Bone marrow (tissue), 2 donors: ENCODE results near the gene IGFBP4.

ENCODE experiments used
- DNase-seq, 2 donors: peaks; one replicate each; lab custom pipeline; 2025; lab: John Stamatoyannopoulos, UW

The IGFBP4 gene

DNA sequence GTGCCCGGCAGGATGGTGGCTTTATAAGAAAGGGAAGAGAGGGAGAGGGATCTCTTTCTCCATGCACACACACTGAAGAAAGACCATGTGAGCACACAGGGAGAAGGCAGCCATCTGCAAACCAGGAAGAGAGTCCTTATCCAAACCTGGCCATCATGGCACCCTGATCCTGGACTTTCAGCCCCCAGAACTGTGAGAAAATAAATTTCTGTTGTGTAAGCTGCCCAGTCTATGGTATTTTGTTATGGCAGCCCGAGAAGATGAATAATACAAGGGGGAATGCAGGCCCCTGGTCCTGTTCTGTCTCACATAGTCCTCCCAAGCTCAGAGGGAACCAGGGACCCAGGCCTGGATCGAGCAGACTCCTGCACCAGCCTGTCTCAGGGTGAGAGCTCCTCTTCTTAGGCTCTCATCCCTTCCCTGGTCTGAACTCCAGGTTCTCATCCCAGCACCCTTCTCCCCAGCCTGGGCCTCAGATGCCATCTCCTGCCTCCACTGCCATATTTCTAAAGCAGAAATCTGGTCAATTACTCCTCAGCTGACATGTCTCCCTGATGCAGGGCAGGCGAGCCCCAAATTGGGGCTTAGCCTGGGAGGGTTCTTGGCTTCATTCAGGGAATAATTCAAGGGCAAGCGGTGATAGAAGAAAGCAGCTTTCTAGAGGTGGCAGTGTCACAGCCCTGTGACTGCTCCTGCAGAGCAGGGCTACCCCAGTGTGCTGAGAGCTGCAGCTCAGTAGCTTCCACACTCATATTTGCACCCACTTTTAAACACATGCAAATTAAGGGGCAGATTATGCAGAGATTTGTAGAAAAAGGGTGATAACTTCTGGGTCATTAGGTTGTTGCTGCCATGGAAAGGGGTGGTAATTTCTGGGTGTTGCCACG is 28.8 kb downstream of the IGFBP4 start:
- no peak for DNase-seq

DNA sequence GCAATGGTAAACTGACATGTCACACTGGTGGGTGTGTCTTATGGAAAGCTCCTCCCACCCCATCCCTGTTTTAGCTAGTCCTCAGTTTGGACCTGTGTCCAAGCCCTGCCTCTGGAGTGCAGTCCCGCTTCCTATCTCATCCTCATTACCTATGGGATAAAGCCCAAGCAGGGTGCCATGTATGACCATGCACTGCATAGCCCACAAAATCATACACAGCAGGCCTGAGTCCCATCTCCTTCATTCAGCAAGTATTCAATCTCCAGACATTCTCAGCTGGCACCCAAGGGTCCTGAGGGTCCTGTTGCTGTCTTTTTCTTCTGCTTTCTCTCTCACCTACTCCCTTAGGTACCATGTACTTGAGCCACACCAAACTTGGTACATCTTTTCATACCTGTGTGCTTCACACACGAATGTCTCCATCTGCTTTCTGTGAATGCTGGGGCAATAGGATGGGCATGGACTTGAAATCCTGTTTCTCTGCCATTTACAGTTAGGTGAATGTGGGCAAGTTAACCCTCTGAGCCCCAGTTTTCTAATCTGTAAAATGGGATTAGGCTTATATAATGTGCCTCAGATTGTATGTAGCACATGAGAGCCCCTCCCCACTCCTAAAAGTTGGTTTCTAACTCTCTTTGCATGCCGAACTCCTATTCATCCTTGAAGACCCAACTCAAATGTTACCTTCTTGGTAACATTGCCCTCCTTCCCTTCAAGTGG is 29.6 kb downstream of the IGFBP4 start:
- DNase-seq = no peak

DNA sequence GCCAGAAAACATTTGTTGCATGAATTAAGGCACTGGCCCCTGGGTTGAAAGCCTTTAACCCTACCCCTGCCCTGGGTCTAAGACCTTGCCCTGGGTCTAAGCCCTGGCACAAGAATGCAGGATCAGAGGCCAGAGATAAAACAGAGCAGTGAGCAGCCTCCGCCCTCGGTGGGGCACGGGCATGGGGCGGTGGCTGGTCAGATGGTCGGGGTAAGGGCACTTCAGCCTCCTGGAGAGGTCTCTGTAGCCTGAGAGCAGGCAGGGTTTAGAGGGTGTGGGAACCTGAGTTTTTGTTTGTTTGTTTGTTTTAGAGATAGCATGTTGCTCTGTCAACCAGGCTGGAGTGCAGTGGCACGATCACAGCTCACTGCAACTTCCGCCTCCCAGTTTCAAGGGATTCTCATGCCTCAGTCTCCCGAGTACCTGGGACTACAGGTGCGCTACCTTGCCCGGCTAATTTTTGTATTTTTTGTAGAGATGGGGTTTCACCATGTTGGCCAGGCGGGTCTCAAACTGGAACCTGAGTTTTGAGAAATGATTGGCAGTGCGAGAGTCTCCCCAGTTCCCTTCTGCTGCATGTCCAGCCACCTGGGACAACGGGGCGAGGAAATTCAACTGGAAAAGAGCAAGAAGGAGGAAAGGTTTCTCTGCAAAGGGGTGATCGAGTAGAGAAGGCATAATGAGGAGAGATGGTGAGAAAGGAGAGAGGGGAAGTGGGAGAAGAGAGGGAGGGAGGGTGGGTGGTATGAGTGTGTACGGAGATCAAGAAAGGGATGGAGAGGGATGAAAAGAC is 30.5 kb downstream of the IGFBP4 start:
- DNase-seq = no peak

DNA sequence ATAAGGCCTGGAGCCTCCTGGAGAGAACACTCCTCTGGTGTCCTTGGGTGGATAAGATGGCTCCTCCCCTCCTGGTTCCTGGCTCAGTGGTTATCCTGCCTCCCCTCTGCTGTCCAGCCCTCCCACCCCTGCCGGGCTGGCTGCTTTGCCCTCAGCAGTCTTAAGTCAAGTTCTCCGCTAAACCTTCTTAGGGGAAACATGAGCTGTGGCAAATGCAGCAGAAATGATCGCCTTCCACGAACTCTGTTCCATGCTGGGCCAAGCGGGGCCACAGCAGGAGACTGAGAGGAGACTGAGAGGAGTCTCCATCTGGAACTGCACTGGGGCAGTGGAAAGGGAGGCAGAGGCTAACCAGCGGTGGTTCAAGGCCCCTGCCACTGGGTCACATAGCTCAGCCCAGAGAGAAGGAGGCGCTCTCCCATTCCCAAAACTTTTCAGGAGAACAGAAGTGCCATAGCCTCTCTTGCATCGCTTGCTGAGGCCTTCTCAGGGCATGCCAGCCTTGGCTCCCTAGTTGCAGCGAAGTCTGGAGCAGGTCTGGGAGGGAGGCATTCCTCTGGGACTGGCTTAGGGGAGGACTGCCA is 31.3 kb downstream of the IGFBP4 start:
- DNase-seq = no peak

DNA sequence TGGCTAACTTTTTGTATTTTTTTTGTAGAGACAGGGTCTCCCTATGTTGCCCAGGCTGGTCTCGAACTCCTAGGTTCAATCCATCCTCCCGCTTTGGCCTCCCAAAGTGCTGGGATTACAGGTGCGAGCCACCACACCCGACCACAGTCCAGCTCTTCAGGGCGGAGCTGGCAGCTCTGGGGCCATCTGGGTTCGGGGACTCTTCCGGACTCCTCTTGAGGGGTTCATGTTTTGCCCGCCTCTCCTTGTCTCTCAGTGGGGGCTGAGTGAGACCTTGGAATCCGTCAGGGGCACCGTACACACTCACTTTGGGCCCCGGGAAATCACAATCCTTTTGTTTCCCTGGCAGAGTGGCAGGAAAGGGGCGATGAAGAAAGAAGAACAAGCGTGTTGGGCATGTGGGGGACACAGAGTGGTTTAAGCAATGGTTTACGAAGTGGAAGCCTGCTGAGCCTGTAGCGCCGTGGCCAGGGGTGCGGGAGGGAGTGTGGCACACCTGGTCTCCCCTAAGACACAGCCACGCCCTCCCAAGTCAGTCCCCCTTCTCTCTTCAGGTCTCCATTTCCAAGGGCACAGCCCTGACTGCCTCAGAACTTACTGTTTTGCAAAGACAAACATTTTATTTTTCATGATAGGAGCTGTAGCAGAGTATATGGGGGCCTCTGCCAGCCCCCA is 32.1 kb downstream of the IGFBP4 start:
- DNase-seq = no peak

DNA sequence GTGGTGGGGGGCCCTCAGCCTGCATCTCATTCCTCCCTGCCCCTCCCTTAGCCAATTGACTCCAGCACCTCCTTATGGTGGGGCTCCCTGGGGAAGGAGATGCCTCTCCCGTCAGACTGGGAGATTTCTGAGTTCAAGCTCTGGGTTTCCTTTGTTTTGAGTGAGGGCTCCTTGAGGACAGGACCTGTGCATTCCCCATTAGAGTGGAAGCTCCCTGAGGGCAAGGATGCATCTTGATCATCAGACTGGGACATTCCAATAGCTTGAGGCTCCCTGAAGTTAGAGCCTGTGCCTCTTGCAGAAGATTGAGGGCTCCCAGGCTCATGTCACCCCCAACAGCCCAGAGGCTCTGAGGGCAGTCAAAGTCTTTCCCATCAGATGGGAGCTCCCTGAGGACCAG is 34.5 kb downstream of the IGFBP4 start:
- DNase-seq = no peak

DNA sequence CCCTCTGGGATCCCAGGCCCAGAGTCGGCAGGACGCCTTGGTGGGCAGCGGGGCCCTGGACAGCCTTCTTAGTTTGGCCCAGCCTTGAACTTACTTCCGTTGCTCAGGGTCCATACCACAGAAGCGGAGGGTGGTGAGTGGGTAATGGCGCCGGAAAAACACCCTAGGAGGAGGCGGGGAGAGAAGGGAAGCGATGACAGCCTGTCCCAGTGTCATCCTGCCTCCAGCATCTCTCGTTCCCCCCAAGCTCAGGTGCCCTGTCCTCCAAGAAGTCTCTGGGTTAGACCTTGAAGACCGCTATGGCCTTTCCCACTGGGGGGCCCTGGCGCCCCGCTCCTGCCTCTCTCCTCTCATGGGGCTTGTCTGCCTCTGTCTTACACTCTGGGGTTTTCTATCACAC is 35.2 kb downstream of the IGFBP4 start:
- DNase-seq = no peak

DNA sequence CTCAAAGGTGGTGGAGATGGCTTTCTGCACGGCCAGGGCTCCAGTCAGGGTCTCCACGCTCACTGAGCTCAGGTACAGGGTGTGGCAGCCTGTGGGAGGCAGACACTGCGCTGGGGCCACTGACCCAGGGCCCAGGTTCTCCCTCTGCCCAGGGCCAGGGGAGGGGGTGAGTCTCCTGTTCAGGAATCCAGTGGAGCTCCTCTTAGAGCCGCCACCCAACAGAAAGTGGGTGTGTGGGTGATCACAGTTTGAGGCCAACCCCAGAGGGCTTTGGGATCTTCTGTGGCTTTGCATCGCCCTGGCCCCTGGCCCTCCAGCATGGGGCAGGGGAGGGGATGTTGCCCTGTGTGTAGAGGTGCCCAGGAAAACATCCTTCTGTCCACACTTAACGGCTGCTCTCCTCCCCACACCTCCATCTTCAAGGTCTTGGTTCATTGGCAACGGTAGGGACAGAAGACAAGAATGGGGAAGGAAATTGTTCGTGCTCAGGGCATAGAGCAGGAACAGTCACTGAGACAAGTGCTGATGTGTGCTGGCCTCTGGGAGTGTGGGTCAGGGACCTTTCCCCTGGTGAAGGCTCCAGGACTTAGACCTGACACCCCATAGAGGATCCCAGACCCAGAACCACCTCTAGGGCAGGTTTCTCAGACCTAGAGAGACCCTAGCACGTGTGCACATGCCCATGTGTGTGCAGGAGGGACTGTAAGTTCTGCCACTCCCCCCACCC is 36.7 kb downstream of the IGFBP4 start:
- DNase-seq = peak in 1 of 2 donors; percentile 12

DNA sequence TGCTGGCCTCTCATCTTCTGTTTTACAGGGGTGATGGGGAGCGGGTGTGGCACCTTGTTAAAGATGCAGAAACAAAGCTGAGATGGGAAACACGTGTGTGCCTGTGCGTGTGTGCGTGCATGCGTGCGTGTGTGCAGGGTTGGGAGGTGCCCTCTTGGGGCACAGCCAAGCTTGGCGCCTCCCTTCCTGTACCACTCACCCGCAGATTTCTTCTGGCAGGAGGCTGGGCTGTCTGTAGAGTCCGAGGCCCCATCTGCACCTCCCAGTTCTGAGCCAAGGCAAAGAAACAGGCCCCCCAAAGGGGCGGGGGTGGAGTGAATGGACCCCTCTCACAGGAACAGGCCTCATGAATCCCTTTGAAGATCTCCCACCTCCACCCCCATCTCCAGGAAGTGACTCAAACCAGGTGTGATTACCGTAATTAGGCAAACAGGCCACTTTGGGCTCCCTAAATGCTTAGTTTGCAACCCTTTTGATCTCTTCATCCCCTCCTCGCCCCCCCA is 37.3 kb downstream of the IGFBP4 start:
- peak; percentile 8 to 22 for DNase-seq

DNA sequence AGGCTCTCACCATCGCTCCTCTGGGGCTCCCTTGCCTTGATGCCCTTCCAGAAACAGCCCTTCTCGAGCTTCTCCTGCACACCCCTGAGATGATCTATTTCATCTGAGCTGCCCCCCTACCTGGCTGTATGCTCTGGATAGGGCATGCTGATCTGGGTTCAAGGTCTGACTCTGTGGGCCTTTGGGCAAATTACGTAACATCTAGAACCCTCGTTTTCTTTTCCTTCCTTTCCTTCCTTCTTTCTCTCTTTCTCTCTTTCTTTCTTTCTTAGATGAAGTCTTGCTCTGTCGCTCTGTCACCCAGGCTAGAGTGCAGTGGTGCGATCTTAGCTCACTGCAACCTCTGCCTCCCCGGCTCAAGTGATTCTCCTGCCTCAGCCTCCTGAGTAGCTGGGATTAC is 37.9 kb downstream of the IGFBP4 start:
- no peak for DNase-seq

DNA sequence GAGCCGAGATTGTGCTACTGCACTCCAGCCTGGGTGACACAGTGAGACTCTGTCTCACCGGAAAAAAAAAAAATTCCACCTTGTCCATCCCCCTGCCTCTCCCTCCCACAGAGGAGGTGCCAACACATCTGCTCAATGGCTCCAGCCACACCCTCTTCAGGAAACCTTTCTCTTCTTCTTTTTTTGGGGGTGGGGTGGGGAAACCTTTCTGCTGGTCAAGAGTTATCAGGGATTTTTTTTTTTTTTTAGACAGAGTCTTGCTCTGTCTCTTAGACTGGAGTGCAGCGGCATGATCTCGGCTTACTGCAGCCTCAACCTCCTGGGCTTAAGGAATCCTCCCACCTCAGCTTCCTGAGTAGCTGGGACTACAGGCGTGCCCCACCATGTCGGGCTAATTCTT is 39.5 kb downstream of the IGFBP4 start:
- no peak for DNase-seq

DNA sequence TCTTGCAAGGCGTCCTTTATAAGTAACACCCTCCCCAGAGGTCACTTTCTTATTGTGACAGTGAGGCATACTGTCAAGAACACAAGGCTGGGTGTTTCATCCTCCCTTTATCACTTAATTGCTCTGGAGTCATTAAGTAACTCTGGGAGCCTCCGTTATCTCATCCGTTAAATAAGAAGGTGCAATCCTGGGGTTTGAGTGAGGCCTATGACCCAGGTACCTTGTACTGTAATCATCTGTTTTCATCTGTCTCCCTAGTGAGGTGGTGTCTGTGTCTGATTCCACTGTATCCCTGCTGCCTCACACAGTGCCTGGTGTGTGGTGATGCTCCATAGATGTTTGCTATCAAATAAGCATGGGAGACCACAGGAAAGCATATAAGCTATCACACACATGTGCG is 40.4 kb downstream of the IGFBP4 start:
- DNase-seq = no peak

DNA sequence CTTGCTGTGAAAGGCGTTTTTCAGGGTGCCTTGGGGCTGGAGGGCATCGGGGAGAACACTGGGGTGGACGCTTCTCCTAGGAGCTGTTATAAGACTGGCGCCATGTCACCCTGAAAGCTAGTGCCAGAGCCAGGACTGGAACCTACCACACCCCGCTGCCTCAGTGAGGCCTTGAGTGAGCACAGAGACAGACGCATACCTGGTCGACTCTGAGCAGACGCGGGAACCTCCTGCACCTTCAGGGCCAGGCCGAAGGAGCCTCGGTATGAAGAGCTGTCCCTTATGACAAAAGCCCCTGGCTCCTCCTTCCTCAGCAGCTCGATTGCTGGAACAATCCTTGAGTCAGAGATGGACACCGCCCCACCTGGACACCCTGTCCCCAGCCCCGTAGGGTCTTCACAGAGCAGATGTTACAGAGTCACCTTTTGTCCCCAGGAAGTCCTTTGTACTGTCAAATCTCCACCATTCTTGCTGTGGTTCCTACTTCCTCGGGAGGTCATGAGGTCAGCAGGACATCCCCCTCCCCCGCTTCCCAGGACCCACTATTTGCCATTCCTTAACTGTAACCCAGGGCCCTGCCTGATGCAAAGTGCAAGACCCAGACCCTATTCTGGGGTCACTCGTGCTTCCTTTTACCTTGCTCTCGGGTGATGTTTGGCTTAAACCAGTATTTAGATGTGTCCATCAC is 41.2 kb downstream of the IGFBP4 start:
- DNase-seq = no peak

DNA sequence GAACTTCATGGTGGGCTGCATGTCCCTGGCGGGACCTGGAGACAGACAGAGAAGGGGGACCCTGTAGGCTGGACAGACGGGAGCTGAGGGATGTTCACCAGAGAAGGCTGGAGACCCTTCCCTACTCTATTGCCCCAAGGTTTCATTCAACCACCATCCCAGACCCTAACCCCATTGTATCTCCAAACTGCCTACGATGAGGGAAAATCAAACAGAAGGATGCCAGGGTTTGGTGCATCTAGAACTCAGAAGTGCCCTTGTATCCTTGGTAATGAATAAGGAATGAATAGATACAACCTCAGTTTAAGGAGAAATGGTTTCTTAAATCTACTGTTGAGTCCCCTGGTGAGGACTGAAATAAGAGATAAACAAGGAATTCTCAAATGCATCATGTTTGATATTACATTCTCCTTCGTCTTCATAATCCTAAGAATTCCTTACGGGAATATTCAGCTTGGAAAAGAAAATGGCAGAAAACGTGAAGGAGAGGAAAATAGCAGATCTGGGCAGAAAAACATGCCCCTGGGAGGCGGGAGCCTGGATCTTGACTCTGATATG is 41.8 kb downstream of the IGFBP4 start:
- no peak for DNase-seq

DNA sequence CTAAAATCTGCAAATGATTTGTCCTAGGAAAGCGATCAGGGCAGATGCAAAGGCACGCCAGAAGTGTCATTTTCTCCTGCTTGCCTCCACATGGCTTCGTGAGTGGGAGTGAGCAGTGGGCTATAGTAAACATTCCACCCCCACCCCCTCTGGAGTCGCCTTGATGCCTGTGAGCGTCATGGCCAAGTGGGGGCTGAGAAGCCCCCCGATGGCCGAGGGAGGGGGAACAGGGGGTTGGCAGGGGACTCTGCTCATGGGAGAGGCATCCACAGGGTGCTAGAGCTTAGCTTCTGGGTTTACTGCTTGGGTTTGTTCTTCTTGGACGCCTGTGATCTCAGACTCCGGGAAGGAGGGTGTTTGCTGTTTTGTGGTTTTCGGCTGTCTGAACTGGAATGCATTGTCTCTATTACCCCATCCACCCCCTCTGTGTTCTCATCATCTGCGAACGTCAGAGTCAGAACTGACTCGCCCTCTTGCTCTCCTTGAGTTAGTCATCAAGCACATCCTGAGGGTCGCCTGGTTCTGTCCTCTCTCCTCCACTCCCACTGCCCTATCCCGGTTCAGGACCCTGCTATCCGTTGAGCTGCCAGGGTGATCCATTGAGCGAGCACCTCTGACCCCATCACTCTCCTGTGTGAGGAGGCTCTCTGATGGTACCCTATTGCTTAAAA is 42.7 kb downstream of the IGFBP4 start:
- peak in 1 of 2 donors; percentile 7 for DNase-seq

DNA sequence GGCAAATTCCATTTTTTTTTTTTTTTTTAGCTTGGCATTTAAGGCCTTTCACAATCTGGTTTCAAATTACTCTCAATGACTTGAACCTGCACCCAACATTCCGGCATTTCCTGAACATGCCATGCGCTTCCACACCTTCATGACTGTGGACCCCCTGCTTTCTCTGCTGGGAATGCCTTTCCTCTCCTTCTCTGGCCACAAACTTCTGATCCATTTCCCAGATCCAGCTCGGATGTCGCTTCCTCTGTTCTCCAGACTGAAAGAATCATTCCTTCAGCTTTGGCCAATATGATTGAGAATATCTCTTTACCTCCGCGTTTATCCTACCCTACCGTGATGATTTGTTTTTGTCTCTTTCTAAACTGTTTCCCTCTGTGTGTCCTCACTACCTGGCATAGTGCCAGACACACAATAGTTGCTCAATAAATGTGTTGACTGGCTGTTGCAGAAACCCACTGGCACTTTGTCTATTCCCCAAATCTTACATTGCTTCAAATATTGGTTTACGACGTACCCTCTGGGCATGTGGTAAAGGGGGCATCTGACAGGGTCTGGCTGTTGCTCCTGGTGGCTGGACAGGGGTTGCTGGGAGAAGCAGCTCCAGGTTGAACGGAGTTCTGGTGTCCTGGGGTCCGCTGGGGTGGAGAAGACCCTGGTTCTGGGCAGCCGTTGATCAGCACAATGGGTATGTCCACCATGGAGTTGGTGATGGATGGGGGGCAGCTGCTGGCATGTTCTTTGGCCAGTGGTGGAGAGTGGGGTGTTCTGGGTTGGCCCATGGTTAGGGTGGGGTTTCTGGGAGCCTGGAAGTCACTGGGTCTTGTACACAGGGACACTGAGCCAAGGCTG is 43.5 kb downstream of the IGFBP4 start:
- DNase-seq = no peak

DNA sequence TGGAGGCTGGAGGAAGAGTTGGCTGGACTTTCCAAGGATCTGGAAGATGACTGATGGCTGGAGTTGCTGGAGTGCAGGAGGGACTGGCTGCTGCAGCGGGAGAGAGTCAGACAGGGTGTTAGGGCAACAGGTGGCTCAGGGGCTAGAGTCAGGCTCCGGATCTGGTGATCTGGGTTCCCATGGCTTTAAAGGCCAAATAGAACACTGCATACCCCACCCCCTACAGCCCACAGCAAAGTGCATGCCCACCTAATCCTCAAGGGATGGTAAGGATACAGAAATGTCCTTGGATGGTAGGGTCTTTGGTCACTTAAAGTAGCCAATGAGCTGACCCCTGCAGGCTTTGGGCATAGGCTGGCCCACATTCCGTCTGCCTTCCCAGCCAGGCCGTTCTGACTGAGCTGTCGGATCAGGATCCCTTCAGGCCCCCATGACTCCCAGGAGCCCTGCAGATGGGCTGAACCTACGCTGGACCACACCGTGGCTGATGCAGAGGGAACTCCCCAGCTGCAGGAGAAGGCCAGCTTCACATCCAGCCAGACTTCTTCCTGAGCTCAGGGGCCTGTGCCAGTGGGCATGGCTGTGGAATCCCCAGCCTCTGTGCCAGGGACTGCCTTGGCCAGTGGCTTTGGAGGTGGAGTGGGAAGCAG is 44.2 kb downstream of the IGFBP4 start:
- DNase-seq = no peak
